ENCODE results near the gene NR2E3.

NR2E3 gene

DNA sequence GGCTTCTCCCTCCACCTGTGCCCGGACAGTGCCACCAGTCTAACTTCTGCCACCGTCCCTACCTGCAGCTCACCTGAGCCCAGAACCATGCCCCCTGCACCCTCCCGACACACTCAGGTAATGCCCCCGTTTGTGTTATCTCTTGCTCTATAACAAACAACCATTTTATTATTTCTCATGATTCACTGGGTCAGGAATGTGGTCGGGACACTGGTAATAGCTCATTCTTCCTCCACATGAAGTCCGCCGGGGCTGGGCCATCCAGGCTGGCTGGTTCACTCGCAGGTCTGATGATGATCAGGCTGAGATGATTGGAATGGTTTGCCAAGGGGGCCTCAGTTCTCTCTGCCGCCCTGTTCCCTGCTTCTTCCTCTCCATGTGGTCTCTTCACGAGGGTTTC lies 20.3 kb upstream of the NR2E3 start:
- Histone ChIP-seq H3K9ac (ENCODE audit: low read depth, low read length) (no peak overlapping the region), H2AFZ (ENCODE audit: low read depth, low read length) (no peak overlapping the region), H3K9me3 (ENCODE audit: insufficient read depth, low read length, severe bottlenecking) (no peaks in the 10 kb centered on the region), H3K4me2 (ENCODE audit: insufficient read depth, low read length) (no peak overlapping the region), H3K79me2 (ENCODE audit: insufficient read depth, low read length) (no peaks in the 10 kb centered on the region), H3K27me3 (ENCODE audit: insufficient read depth, low read length, poor library complexity) (no peaks in the 10 kb centered on the region), H4K20me1 (ENCODE audit: insufficient read depth, low read length) (no peaks in the 10 kb centered on the region), H3K27ac (ENCODE audit: low read length) (no peak overlapping the region), H3K4me1 (ENCODE audit: insufficient read depth, low read length) (no peaks in the 10 kb centered on the region), H3K4me3 (ENCODE audit: low read depth in 1 of 2, low read length in 2 of 2) (no peak overlapping the region), H3K36me3 (ENCODE audit: insufficient read depth, low read length) (no peaks in the 10 kb centered on the region)
- ATAC-seq (ENCODE audit: insufficient read depth, low read depth) (no peak), DNase-seq (no peak)
- no peak for TF ChIP-seq EZH2 (IDR thresholded peaks at IDR 0.05; ENCODE audit: borderline replicate concordance, low read depth, low read length, severe bottlenecking)
- TF ChIP-seq, protein P1, sequence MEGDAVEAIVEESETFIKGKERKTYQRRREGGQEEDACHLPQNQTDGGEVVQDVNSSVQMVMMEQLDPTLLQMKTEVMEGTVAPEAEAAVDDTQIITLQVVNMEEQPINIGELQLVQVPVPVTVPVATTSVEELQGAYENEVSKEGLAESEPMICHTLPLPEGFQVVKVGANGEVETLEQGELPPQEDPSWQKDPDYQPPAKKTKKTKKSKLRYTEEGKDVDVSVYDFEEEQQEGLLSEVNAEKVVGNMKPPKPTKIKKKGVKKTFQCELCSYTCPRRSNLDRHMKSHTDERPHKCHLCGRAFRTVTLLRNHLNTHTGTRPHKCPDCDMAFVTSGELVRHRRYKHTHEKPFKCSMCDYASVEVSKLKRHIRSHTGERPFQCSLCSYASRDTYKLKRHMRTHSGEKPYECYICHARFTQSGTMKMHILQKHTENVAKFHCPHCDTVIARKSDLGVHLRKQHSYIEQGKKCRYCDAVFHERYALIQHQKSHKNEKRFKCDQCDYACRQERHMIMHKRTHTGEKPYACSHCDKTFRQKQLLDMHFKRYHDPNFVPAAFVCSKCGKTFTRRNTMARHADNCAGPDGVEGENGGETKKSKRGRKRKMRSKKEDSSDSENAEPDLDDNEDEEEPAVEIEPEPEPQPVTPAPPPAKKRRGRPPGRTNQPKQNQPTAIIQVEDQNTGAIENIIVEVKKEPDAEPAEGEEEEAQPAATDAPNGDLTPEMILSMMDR (IDR thresholded peaks at IDR 0.05; ENCODE audit: borderline replicate concordance, extremely low read depth, low read length, poor library complexity, severe bottlenecking): no peak

DNA sequence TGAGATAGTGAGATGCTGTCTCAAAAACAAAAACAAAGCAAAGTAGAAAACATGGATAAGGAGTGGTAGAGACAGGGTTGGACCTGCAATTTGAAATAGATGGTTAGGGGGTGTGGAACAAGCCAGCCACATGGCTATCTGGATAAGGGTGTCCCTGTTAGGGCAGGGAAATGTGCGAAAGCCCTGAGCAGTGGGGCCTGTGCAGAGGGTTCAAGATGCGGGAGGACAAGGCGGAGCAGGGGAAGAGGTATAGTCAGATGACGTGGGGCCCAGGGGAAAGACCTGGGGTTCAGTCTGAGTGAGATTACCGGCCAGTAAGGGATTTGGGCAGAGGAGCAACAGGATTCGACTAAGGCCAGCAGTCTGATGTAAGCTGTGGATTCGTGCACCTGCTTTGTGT lies 18.4 kb upstream of the NR2E3 start:
- Histone ChIP-seq H3K27ac (ENCODE audit: low read length) (no peak overlapping the region), H3K9me3 (ENCODE audit: insufficient read depth, low read length, severe bottlenecking) (no peaks in the 10 kb centered on the region), H2AFZ (ENCODE audit: low read depth, low read length) (no peak overlapping the region), H3K4me2 (ENCODE audit: insufficient read depth, low read length) (no peak overlapping the region), H3K36me3 (ENCODE audit: insufficient read depth, low read length) (no peaks in the 10 kb centered on the region), H3K4me1 (ENCODE audit: insufficient read depth, low read length) (no peaks in the 10 kb centered on the region), H3K27me3 (ENCODE audit: insufficient read depth, low read length, poor library complexity) (no peaks in the 10 kb centered on the region), H4K20me1 (ENCODE audit: insufficient read depth, low read length) (no peaks in the 10 kb centered on the region), H3K4me3 (ENCODE audit: low read depth in 1 of 2, low read length in 2 of 2) (no peak overlapping the region), H3K9ac (ENCODE audit: low read depth, low read length) (no peak overlapping the region), H3K79me2 (ENCODE audit: insufficient read depth, low read length) (no peaks in the 10 kb centered on the region)
- no peak for ATAC-seq (ENCODE audit: insufficient read depth, low read depth)
- DNase-seq: no peak
- no peak for TF ChIP-seq EZH2 (IDR thresholded peaks at IDR 0.05; ENCODE audit: borderline replicate concordance, low read depth, low read length, severe bottlenecking)
- TF ChIP-seq, protein P1 (IDR thresholded peaks at IDR 0.05; ENCODE audit: borderline replicate concordance, extremely low read depth, low read length, poor library complexity, severe bottlenecking): no peak

DNA sequence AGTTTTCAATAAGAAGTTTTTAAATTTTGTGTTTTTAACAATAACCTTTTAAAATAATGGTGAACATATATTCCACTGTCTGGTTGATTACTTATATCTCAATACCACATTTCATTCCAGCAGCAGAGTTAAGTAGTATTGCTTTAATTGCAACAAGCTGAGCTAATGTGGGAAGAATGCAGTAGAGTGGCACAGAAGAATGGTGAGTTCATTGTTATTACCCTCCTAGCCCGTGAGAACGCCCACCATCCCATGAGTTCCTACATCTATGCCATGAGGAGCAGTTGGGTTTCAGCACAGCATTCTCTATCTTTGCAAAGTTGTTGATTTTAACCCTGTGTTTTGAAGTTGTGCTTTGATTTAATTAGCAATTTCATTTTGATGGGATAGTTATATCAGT lies 17.8 kb upstream of the NR2E3 start:
- TF ChIP-seq, protein P1 (IDR thresholded peaks at IDR 0.05; ENCODE audit: borderline replicate concordance, extremely low read depth, low read length, poor library complexity, severe bottlenecking): no peak
- no peak for TF ChIP-seq EZH2 (IDR thresholded peaks at IDR 0.05; ENCODE audit: borderline replicate concordance, low read depth, low read length, severe bottlenecking)
- no peaks in the 10 kb centered on the region for H3K9me3 ChIP-seq (ENCODE audit: insufficient read depth, low read length, severe bottlenecking)

DNA sequence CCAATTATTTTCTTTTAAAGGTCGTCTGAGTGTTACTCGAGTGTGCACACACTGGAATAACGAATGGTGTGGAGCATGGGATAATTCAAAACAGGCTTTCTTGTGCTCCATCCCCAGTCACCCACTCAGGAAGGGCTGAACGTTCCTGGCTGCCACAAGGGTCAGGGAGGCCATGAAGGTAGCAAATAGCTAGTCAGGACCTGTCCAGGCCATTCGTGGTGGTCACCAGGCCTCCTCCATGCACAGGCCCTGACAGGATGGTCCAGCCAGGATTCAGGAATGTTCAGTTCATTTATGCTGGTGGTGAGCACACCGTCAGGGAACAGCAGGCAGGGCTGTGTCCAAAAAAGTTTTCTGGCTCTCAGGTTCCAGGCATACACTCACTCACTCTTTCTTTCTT lies 11.7 kb upstream of the NR2E3 start:
- H2AFZ ChIP-seq (ENCODE audit: low read depth, low read length): no peak overlapping the region
- H3K79me2 ChIP-seq (ENCODE audit: insufficient read depth, low read length): no peaks in the 10 kb centered on the region
- no peak for ATAC-seq (ENCODE audit: insufficient read depth, low read depth)
- TF ChIP-seq EZH2 (IDR thresholded peaks at IDR 0.05; ENCODE audit: borderline replicate concordance, low read depth, low read length, severe bottlenecking): no peak
- TF ChIP-seq, protein P1 (IDR thresholded peaks at IDR 0.05; ENCODE audit: borderline replicate concordance, extremely low read depth, low read length, poor library complexity, severe bottlenecking): no peak
- no peaks in the 10 kb centered on the region for H4K20me1 ChIP-seq (ENCODE audit: insufficient read depth, low read length)
- no peak overlapping the region for H3K4me2 ChIP-seq (ENCODE audit: insufficient read depth, low read length)
- DNase-seq: no peak
- no peak overlapping the region for H3K9ac ChIP-seq (ENCODE audit: low read depth, low read length)
- no peaks in the 10 kb centered on the region for H3K36me3 ChIP-seq (ENCODE audit: insufficient read depth, low read length)
- no peaks in the 10 kb centered on the region for H3K27me3 ChIP-seq (ENCODE audit: insufficient read depth, low read length, poor library complexity)
- no peaks in the 10 kb centered on the region for H3K4me1 ChIP-seq (ENCODE audit: insufficient read depth, low read length)
- H3K27ac ChIP-seq (ENCODE audit: low read length): no peak overlapping the region
- H3K9me3 ChIP-seq (ENCODE audit: insufficient read depth, low read length, severe bottlenecking): no peaks in the 10 kb centered on the region
- no peak overlapping the region for H3K4me3 ChIP-seq (ENCODE audit: low read depth in 1 of 2, low read length in 2 of 2)

More for the DNA sequence above, 17.8 kb upstream of the NR2E3 start:
- no peak overlapping the region for H2AFZ ChIP-seq (ENCODE audit: low read depth, low read length)
- no peaks in the 10 kb centered on the region for H3K36me3 ChIP-seq (ENCODE audit: insufficient read depth, low read length)
- H3K4me2 ChIP-seq (ENCODE audit: insufficient read depth, low read length): no peak overlapping the region
- DNase-seq: no peak
- H3K4me1 ChIP-seq (ENCODE audit: insufficient read depth, low read length): no peaks in the 10 kb centered on the region
- no peak overlapping the region for H3K9ac ChIP-seq (ENCODE audit: low read depth, low read length)
- no peaks in the 10 kb centered on the region for H3K79me2 ChIP-seq (ENCODE audit: insufficient read depth, low read length)
- ATAC-seq (ENCODE audit: insufficient read depth, low read depth): no peak
- H3K27me3 ChIP-seq (ENCODE audit: insufficient read depth, low read length, poor library complexity): no peaks in the 10 kb centered on the region
- no peaks in the 10 kb centered on the region for H4K20me1 ChIP-seq (ENCODE audit: insufficient read depth, low read length)
- no peak overlapping the region for H3K27ac ChIP-seq (ENCODE audit: low read length)
- no peak overlapping the region for H3K4me3 ChIP-seq (ENCODE audit: low read depth in 1 of 2, low read length in 2 of 2)
